ENCODE measurements around the gene HTR6. TPM values are rescaled to one million over a fixed set of nuclear protein-coding genes. Genes with fewer than 3 reads are reported as not detected.

HTR6 gene
- total RNA-seq, 1 donor, result under 0.01 TPM

- TF ChIP-seq, protein P1, sequence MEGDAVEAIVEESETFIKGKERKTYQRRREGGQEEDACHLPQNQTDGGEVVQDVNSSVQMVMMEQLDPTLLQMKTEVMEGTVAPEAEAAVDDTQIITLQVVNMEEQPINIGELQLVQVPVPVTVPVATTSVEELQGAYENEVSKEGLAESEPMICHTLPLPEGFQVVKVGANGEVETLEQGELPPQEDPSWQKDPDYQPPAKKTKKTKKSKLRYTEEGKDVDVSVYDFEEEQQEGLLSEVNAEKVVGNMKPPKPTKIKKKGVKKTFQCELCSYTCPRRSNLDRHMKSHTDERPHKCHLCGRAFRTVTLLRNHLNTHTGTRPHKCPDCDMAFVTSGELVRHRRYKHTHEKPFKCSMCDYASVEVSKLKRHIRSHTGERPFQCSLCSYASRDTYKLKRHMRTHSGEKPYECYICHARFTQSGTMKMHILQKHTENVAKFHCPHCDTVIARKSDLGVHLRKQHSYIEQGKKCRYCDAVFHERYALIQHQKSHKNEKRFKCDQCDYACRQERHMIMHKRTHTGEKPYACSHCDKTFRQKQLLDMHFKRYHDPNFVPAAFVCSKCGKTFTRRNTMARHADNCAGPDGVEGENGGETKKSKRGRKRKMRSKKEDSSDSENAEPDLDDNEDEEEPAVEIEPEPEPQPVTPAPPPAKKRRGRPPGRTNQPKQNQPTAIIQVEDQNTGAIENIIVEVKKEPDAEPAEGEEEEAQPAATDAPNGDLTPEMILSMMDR (IDR thresholded peaks at IDR 0.05; ENCODE audit: extremely low read depth, low read depth, low read length), result no peak
- peaks cover 6% of the 10 kb centered on the region for H4K20me1 ChIP-seq (ENCODE audit: insufficient read depth, low read length)
These were observed 46.2 kb upstream of the HTR6 start for GRCh38 chr1:19618428-19618827.

GRCh38 chr1:19619697-19620384 lies 44.8 kb upstream of the HTR6 start:
- Histone ChIP-seq H3K4me1 (ENCODE audit: insufficient read depth, low read length) (peaks cover 60% of the 10 kb centered on the region), H3K27ac (ENCODE audit: low read depth, low read length) (peak overlapping the region; percentile 14)

More at GRCh38 chr1:19618428-19618827, 46.2 kb upstream of the HTR6 start:
- DNase-seq (ENCODE audit: insufficient read length, low spot score, missing footprints), result no peak
- Histone ChIP-seq H2AFZ (ENCODE audit: low read length) (no peak overlapping the region), H3K4me3 (ENCODE audit: insufficient read depth, low read length) (no peak overlapping the region), H3K4me1 (ENCODE audit: insufficient read depth, low read length) (peaks cover 59% of the 10 kb centered on the region), H3K36me3 (ENCODE audit: insufficient read depth, low read length) (no peaks in the 10 kb centered on the region), H3K79me2 (ENCODE audit: insufficient read depth, low read length) (peaks cover 45% of the 10 kb centered on the region), H3K9me3 (ENCODE audit: low read depth, low read length) (no peaks in the 10 kb centered on the region), H3K27me3 (ENCODE audit: insufficient read depth, low read length) (no peaks in the 10 kb centered on the region), H3K27ac (ENCODE audit: low read depth, low read length) (no peak overlapping the region), H3K4me2 (ENCODE audit: insufficient read depth, low read length) (no peak overlapping the region)

DNA sequence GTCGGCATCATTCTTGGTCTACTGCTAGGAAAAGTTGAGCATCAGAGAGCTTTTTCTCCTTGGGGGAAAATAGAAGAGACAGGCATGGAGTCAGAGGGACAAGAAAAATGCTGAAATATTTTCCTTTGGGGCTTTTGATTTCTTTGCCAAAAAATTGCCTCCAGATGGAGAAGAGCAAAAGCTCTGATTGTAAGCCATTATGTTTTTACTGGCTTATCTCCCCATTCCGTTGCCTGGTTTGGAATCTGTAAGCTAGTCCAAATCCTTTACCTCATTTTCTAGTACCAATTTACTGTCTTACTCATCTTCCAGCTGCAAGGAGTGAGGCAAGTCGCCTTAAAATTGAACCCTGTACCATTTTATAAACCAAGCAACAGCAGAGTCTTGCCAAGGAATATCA lies 43.9 kb upstream of the HTR6 start:
- peak overlapping the region; percentile 40 for H3K4me2 ChIP-seq (ENCODE audit: insufficient read depth, low read length)
- TF ChIP-seq, protein P1 (IDR thresholded peaks at IDR 0.05; ENCODE audit: extremely low read depth, low read depth, low read length), result no peak
- H3K27ac ChIP-seq (ENCODE audit: low read depth, low read length), result peak overlapping the region; percentile 80
- no peak overlapping the region for H3K4me3 ChIP-seq (ENCODE audit: insufficient read depth, low read length)
- H3K4me1 ChIP-seq (ENCODE audit: insufficient read depth, low read length), result peaks cover 60% of the 10 kb centered on the region
- H3K36me3 ChIP-seq (ENCODE audit: insufficient read depth, low read length), result peaks cover 20% of the 10 kb centered on the region
- DNase-seq (ENCODE audit: insufficient read length, low spot score, missing footprints), result peak; percentile 77
- peaks cover 6% of the 10 kb centered on the region for H4K20me1 ChIP-seq (ENCODE audit: insufficient read depth, low read length)
- peaks cover 43% of the 10 kb centered on the region for H3K79me2 ChIP-seq (ENCODE audit: insufficient read depth, low read length)
- no peaks in the 10 kb centered on the region for H3K27me3 ChIP-seq (ENCODE audit: insufficient read depth, low read length)
- H3K9me3 ChIP-seq (ENCODE audit: low read depth, low read length), result no peaks in the 10 kb centered on the region
- H2AFZ ChIP-seq (ENCODE audit: low read length), result no peak overlapping the region

More at GRCh38 chr1:19619697-19620384, 44.8 kb upstream of the HTR6 start:
- H3K4me2 ChIP-seq (ENCODE audit: insufficient read depth, low read length), result peak overlapping the region; percentile 15
- TF ChIP-seq, protein P1 (IDR thresholded peaks at IDR 0.05; ENCODE audit: extremely low read depth, low read depth, low read length), result no peak
- peaks cover 6% of the 10 kb centered on the region for H4K20me1 ChIP-seq (ENCODE audit: insufficient read depth, low read length)
- peaks cover 48% of the 10 kb centered on the region for H3K79me2 ChIP-seq (ENCODE audit: insufficient read depth, low read length)
- no peak for DNase-seq (ENCODE audit: insufficient read length, low spot score, missing footprints)
- no peaks in the 10 kb centered on the region for H3K9me3 ChIP-seq (ENCODE audit: low read depth, low read length)
- no peaks in the 10 kb centered on the region for H3K27me3 ChIP-seq (ENCODE audit: insufficient read depth, low read length)
- no peak overlapping the region for H3K4me3 ChIP-seq (ENCODE audit: insufficient read depth, low read length)
- H2AFZ ChIP-seq (ENCODE audit: low read length), result no peak overlapping the region
- H3K36me3 ChIP-seq (ENCODE audit: insufficient read depth, low read length), result peaks cover 10% of the 10 kb centered on the region

- H3K4me1 ChIP-seq (ENCODE audit: insufficient read depth, low read length), result peaks cover 56% of the 10 kb centered on the region
- H3K9me3 ChIP-seq (ENCODE audit: low read depth, low read length), result no peaks in the 10 kb centered on the region
- no peak overlapping the region for H2AFZ ChIP-seq (ENCODE audit: low read length)
- H3K4me3 ChIP-seq (ENCODE audit: insufficient read depth, low read length), result no peak overlapping the region
- TF ChIP-seq, protein P1 (IDR thresholded peaks at IDR 0.05; ENCODE audit: extremely low read depth, low read depth, low read length), result no peak
- peaks cover 26% of the 10 kb centered on the region for H3K36me3 ChIP-seq (ENCODE audit: insufficient read depth, low read length)
- H3K79me2 ChIP-seq (ENCODE audit: insufficient read depth, low read length), result peaks cover 40% of the 10 kb centered on the region
- H3K27me3 ChIP-seq (ENCODE audit: insufficient read depth, low read length), result no peaks in the 10 kb centered on the region
- H3K27ac ChIP-seq (ENCODE audit: low read depth, low read length), result peak overlapping the region; percentile 80
- DNase-seq (ENCODE audit: insufficient read length, low spot score, missing footprints), result peak; percentile 54
- peak overlapping the region; percentile 40 for H3K4me2 ChIP-seq (ENCODE audit: insufficient read depth, low read length)
- peaks cover 6% of the 10 kb centered on the region for H4K20me1 ChIP-seq (ENCODE audit: insufficient read depth, low read length)
These were observed 43.3 kb upstream of the HTR6 start for GRCh38 chr1:19621274-19621950.

All from osteoblast (primary cell).